Measurements from ENCODE around the gene MAML3.

MAML3 gene

DNA sequence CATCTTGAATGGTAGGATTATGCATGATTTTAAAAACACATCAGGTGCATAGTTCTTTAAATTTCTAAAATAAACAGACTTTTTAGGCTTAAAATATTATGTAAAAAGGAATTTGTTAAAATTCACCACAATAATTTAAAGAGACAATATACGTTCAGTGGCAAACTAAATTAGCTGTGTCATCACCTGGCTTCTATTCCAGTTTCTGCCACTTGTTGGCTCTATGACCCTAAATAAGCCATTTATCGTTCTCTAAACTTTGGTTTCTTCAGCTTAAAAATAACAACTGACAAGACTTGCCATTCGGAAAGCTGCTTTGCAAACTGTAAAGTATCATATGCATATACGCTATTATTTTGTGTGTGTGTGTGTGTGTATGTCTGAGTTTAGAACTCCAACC lies 347.1 kb downstream of the MAML3 start:
- DNase-seq (ENCODE audit: low spot score), result no peak
- TF ChIP-seq, protein P1, sequence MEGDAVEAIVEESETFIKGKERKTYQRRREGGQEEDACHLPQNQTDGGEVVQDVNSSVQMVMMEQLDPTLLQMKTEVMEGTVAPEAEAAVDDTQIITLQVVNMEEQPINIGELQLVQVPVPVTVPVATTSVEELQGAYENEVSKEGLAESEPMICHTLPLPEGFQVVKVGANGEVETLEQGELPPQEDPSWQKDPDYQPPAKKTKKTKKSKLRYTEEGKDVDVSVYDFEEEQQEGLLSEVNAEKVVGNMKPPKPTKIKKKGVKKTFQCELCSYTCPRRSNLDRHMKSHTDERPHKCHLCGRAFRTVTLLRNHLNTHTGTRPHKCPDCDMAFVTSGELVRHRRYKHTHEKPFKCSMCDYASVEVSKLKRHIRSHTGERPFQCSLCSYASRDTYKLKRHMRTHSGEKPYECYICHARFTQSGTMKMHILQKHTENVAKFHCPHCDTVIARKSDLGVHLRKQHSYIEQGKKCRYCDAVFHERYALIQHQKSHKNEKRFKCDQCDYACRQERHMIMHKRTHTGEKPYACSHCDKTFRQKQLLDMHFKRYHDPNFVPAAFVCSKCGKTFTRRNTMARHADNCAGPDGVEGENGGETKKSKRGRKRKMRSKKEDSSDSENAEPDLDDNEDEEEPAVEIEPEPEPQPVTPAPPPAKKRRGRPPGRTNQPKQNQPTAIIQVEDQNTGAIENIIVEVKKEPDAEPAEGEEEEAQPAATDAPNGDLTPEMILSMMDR (IDR thresholded peaks at IDR 0.05; ENCODE audit: borderline replicate concordance, control extremely low read depth, extremely low read depth, insufficient read depth, missing control alignments), result no peak
- in situ Hi-C loops (cut with MboI; ENCODE audit: low sequenced_read_pairs, unreplicated experiment), result no loop called here

DNA sequence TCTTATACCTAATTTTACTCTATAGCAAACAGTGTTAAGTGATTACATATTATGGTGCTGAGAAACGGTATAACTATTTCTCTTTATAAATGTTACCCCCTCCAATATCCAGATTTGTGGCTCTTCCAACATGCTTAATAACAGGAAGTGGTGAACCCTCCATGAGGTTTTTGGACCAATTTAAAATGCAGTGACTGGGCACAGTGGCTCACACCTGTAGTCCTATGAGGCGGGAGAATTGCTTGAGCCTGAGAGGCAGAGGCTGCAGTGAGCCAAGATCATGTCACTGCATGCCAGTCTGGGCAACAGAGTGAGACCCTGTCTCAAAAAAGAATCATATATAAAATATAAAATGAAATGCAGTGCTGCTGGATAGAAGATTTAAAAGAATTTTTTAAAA lies 351.1 kb downstream of the MAML3 start:
- in situ Hi-C loops (cut with MboI; ENCODE audit: low sequenced_read_pairs, unreplicated experiment), result no loop called here

DNA sequence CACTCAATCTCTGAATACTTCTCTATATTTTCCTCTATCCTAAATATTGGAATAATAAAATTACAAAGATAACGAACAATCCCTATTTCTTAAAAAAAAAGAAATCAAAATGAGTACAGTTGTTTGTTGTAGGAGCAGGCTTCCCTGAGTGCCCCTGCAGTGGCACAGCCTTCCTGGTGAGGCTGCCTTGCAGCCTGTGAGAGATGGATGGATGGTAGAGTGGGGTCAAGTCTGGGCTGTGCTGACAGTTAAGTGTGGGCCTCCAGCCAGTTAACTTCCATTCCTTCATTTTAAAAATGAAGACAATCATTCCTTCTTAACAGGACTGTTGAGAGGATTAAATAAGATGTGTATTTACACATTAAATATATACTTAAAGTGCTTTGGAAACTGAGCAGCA lies 351.5 kb downstream of the MAML3 start:
- DNase-seq (ENCODE audit: low spot score), result no peak
- TF ChIP-seq, protein P1 (IDR thresholded peaks at IDR 0.05; ENCODE audit: borderline replicate concordance, control extremely low read depth, extremely low read depth, insufficient read depth, missing control alignments), result no peak
- in situ Hi-C loops (cut with MboI; ENCODE audit: low sequenced_read_pairs, unreplicated experiment), result no loop called here

More for the DNA sequence above, 351.1 kb downstream of the MAML3 start:
- DNase-seq (ENCODE audit: low spot score), result no peak
- TF ChIP-seq, protein P1 (IDR thresholded peaks at IDR 0.05; ENCODE audit: borderline replicate concordance, control extremely low read depth, extremely low read depth, insufficient read depth, missing control alignments), result no peak

DNA sequence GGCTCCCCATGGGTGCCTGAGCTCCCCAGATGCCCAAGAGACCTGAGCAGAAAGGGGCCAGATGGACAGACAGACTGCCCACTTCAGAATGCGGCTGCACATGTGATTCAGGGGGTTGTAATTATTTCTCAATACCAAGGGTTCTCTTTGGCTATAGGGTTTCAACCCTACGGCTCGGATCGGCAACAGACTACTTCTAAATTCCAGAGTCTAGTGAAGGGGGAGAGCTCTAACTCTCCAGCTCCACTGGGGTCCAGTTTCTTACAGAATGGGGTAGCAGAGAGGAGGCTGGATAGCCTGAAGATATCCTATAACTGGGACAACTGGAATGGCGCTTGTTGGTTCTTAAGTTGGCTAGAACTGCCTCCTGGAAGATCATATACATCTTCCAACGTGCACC lies 352.1 kb downstream of the MAML3 start:
- in situ Hi-C loops (cut with MboI; ENCODE audit: low sequenced_read_pairs, unreplicated experiment), result no loop called here
- no peak for DNase-seq (ENCODE audit: low spot score)
- TF ChIP-seq, protein P1 (IDR thresholded peaks at IDR 0.05; ENCODE audit: borderline replicate concordance, control extremely low read depth, extremely low read depth, insufficient read depth, missing control alignments), result no peak

DNA sequence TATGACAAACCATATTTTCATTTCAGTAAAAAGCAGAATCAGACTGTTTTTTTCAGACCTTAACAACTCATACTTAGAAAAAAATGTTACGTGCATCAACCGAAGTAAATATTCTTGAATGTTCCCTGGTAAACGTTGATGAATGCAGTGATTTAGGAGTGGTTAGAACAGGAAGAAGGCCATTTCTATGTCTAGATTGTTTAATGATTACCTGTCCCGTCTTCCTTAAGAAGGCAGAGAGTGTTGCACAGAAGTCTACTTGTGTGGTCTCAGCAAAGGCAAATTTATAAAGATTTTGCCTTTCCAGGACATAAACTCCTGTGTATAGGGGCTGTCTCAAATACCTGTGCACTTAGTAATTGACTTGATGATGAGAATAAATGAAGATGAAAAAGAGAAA lies 353.9 kb downstream of the MAML3 start:
- DNase-seq (ENCODE audit: low spot score), result no peak
- TF ChIP-seq, protein P1 (IDR thresholded peaks at IDR 0.05; ENCODE audit: borderline replicate concordance, control extremely low read depth, extremely low read depth, insufficient read depth, missing control alignments), result no peak
- in situ Hi-C loops (cut with MboI; ENCODE audit: low sequenced_read_pairs, unreplicated experiment), result no loop called here

DNA sequence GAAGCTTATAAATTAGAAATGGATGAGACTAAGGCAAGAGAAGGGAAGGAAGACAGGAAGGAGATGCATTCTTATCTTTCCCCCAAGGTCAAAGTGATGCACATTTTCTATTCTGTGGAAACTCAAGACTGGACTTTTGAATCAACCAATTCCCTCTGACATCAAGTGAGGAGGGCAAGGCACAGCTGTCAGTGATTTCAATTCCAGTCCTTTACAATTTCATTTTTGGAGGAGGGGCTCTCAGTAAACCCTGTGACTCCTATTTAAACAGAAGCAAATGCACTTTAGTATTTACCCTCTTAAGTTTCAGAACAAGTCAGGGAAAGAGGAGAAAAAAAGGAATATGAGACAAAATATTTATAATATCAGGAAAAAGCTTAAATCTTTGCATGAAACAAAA lies 354.4 kb downstream of the MAML3 start:
- no peak for DNase-seq (ENCODE audit: low spot score)
- in situ Hi-C loops (cut with MboI; ENCODE audit: low sequenced_read_pairs, unreplicated experiment), result no loop called here
- TF ChIP-seq, protein P1 (IDR thresholded peaks at IDR 0.05; ENCODE audit: borderline replicate concordance, control extremely low read depth, extremely low read depth, insufficient read depth, missing control alignments), result no peak

DNA sequence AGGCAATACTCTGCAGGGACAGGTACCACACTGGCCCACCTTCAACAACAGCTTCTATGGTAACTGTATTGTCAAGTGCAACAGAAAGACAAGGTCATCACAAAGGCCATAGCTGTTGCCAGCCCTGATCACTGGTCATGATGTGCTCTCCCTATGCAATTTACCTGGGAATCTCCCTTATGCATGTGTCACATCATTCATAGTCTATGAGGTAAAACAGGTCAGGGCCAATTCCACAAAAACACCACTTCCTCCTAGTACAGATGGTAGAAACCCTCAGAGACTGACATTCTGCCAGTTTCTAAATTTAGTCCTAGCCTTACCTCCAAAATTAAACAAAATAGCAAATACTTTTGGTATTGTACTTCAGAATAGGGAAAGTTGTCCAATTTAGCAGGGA lies 355.5 kb downstream of the MAML3 start:
- no peak for DNase-seq (ENCODE audit: low spot score)
- in situ Hi-C loops (cut with MboI; ENCODE audit: low sequenced_read_pairs, unreplicated experiment), result no loop called here
- TF ChIP-seq, protein P1 (IDR thresholded peaks at IDR 0.05; ENCODE audit: borderline replicate concordance, control extremely low read depth, extremely low read depth, insufficient read depth, missing control alignments), result no peak
